ENCODE results near the gene ANKMY1. TPM values are rescaled to one million over a fixed set of nuclear protein-coding genes. Genes with fewer than 3 reads are reported as not detected.
A peak's percentile ranks its signal among the peaks of the same experiment; 100 is the strongest.

Gene ANKMY1
- total and polyA plus RNA-seq, 2 of the 13 experiments (the other 11 are each of a cell fraction or from before 2014, with no cell fraction given): 11.7 to 18.8 TPM

- no peak for TF ChIP-seq AFF4 (CRISPR knock-in tag; IDR thresholded peaks at IDR 0.05)
- TF ChIP-seq CREM (IDR thresholded peaks at IDR 0.05): peak; percentile 56
- no peak for TF ChIP-seq CREM (CRISPR knock-in tag; IDR thresholded peaks at IDR 0.05)
- peak; percentile 69 for TF ChIP-seq ZNF230 (CRISPR knock-in tag; IDR thresholded peaks at IDR 0.05)
- TF ChIP-seq ONECUT2 (CRISPR knock-in tag; IDR thresholded peaks at IDR 0.05): no peak
- TF ChIP-seq BRF2 (CRISPR knock-in tag; IDR thresholded peaks at IDR 0.05): no peak; the same call in 1 of the 2 replicates
- no peak for TF ChIP-seq E2F2 (CRISPR knock-in tag; IDR thresholded peaks at IDR 0.05; ENCODE audit: borderline replicate concordance)
- TF ChIP-seq RFX5 (IDR thresholded peaks at IDR 0.05; ENCODE audit: low read depth, low read length): peak; percentile 49; the same call in 1 of the 2 replicates
- peak; percentile 77; the same call in 1 of the 2 replicates for TF ChIP-seq REXO4 (CRISPR knock-in tag; IDR thresholded peaks at IDR 0.05; ENCODE audit: borderline replicate concordance)
- no peak for TF ChIP-seq FOXO4 (CRISPR knock-in tag; conservative IDR thresholded peaks at IDR 0.05)
- no peak for TF ChIP-seq PLRG1 (conservative IDR thresholded peaks at IDR 0.05)
- TF ChIP-seq TFDP2 (CRISPR knock-in tag; IDR thresholded peaks at IDR 0.05): peak; percentile 80
- TF ChIP-seq MYC (CRISPR knock-in tag; IDR thresholded peaks at IDR 0.05; ENCODE audit: borderline replicate concordance): peak; percentile 96
- TF ChIP-seq JARID2 (CRISPR knock-in tag; IDR thresholded peaks at IDR 0.05; ENCODE audit: insufficient replicate concordance): no peak
- peak; percentile 87; the same call in 1 of the 2 replicates for TF ChIP-seq GLI4 (CRISPR knock-in tag; IDR thresholded peaks at IDR 0.05; ENCODE audit: borderline replicate concordance)
- TF ChIP-seq NFKB2 (CRISPR knock-in tag; IDR thresholded peaks at IDR 0.05; ENCODE audit: borderline replicate concordance): peak; percentile 72; the same call in 1 of the 2 replicates
- TF ChIP-seq KLF13 (CRISPR knock-in tag; IDR thresholded peaks at IDR 0.05): no peak
- peak; percentile 98 for TF ChIP-seq ZNF784 (CRISPR knock-in tag; IDR thresholded peaks at IDR 0.05; ENCODE audit: borderline replicate concordance)
- no peak; the same call in 1 of the 2 replicates for TF ChIP-seq ZNF329 (CRISPR knock-in tag; IDR thresholded peaks at IDR 0.05; ENCODE audit: low read depth)
Measured at GRCh38 chr2:240560480-240561324, 2.9 kb upstream of the ANKMY1 start (continued).

Measured in HepG2 (cell line).